Measurements from ENCODE around the gene NOP9. TPM values are rescaled to one million over a fixed set of nuclear protein-coding genes. Genes with fewer than 3 reads are reported as not detected.

NOP9 gene
- polyA plus RNA-seq, 1 experiment = 12.0 TPM

- Histone ChIP-seq H3K27me3 (ENCODE audit: control insufficient read depth, insufficient read depth, low read length) (peaks cover 8% of the 10 kb centered on the region), H3K9me3 (ENCODE audit: control insufficient read depth, insufficient read depth, low read length) (peaks cover 3% of the 10 kb centered on the region; the same call in 1 of the 2 replicates), H3K4me3 (ENCODE audit: low read depth, low read length) (no peak overlapping the region), H3K27ac (ENCODE audit: low read depth, low read length) (no peak overlapping the region)
- TF ChIP-seq CTCF (IDR thresholded peaks at IDR 0.05; ENCODE audit: low read depth, low read length) = no peak
- ChIA-PET CTCF (interaction anchor here (0.7 to 1.8 kb wide), 3 partner anchors 9 to 24 kb away, joined by 3 to 11 read pairs (median 5); no protein-coding TSS in a partner anchor), POLR2A (interaction anchor here (0.6 kb wide), 1 partner anchor 76 kb away, joined by 7 read pairs; no protein-coding TSS in a partner anchor)
- no peak for DNase-seq (ENCODE audit: low read depth, low spot score)
Observed at GRCh38 chr14:24356208-24356607, 56.6 kb downstream of the NOP9 start.

Small RNA genes lying within 50 kb of the gene (small RNA-seq; reads per million reads assigned to genes)
- gene RF00026 (ENCODE audit: insufficient read length, low read depth) = not detected

Other genes with a start within 250 kb of the NOP9 start
- 0.02 TPM in 1 of 2 replicates, not detected in the other for gene CARMIL3, start 247.8 kb upstream of the NOP9 start, polyA plus RNA-seq (2011; rRNA removed)
- gene CPNE6, start 228.3 kb upstream of the NOP9 start, polyA plus RNA-seq (2011; rRNA removed) = not detected in 2 replicates
- gene PCK2, start 205.5 kb upstream of the NOP9 start, polyA plus RNA-seq (2011; rRNA removed) = 47.0 and 59.9 TPM in 2 replicates
- gene DCAF11, start 185.1 kb upstream of the NOP9 start, polyA plus RNA-seq (2011; rRNA removed) = 29.7 and 32.5 TPM in 2 replicates
- gene NRL, start 184.9 kb upstream of the NOP9 start, polyA plus RNA-seq (2011; rRNA removed) = 0.41 and 0.46 TPM in 2 replicates
- 0.07 TPM in 1 of 2 replicates, not detected in the other for gene FITM1, start 169.2 kb upstream of the NOP9 start, polyA plus RNA-seq (2011; rRNA removed)
- 80.0 and 94.9 TPM in 2 replicates for gene PSME1, start 163.7 kb upstream of the NOP9 start, polyA plus RNA-seq (2011; rRNA removed)
- gene EMC9, start 158.3 kb upstream of the NOP9 start, polyA plus RNA-seq (2011; rRNA removed) = 4.4 and 6.3 TPM in 2 replicates
- gene PSME2, start 153.2 kb upstream of the NOP9 start, polyA plus RNA-seq (2011; rRNA removed) = 191 and 208 TPM in 2 replicates
- gene RNF31, start 152.4 kb upstream of the NOP9 start, polyA plus RNA-seq (2011; rRNA removed) = 7.4 and 14.4 TPM in 2 replicates
- 48.4 and 55.1 TPM in 2 replicates for gene IRF9, start 138.6 kb upstream of the NOP9 start, polyA plus RNA-seq (2011; rRNA removed)
- 1.5 and 2.5 TPM in 2 replicates for gene REC8, start 127.8 kb upstream of the NOP9 start, polyA plus RNA-seq (2011; rRNA removed)
- gene IPO4, start 111.0 kb upstream of the NOP9 start, polyA plus RNA-seq (2011; rRNA removed) = 15.2 and 20.9 TPM in 2 replicates
- 41.7 and 44.9 TPM in 2 replicates for gene TM9SF1, start 104.4 kb upstream of the NOP9 start, polyA plus RNA-seq (2011; rRNA removed)
- gene TSSK4, start 94.2 kb upstream of the NOP9 start, polyA plus RNA-seq (2011; rRNA removed) = not detected in 2 replicates
- 48.0 and 55.7 TPM in 2 replicates for gene CHMP4A, start 86.4 kb upstream of the NOP9 start, polyA plus RNA-seq (2011; rRNA removed)
- 14.9 and 16.1 TPM in 2 replicates for gene MDP1, start 83.8 kb upstream of the NOP9 start, polyA plus RNA-seq (2011; rRNA removed)
- 335 and 363 TPM in 2 replicates for gene NEDD8, start 67.5 kb upstream of the NOP9 start, polyA plus RNA-seq (2011; rRNA removed)
- gene GMPR2, start 66.9 kb upstream of the NOP9 start, polyA plus RNA-seq (2011; rRNA removed) = 89.2 and 95.6 TPM in 2 replicates
- 38.2 and 38.4 TPM in 2 replicates for gene TINF2, start 57.2 kb upstream of the NOP9 start, polyA plus RNA-seq (2011; rRNA removed)
- 0.97 and 1.4 TPM in 2 replicates for gene TGM1, start 36.7 kb upstream of the NOP9 start, polyA plus RNA-seq (2011; rRNA removed)
- gene RABGGTA, start 28.3 kb upstream of the NOP9 start, polyA plus RNA-seq (2011; rRNA removed) = 17.9 and 24.7 TPM in 2 replicates
- 33.8 and 36.6 TPM in 2 replicates for gene DHRS1, start 70 bp upstream of the NOP9 start, polyA plus RNA-seq (2011; rRNA removed)
- gene CIDEB, start 8.1 kb downstream of the NOP9 start, polyA plus RNA-seq (2011; rRNA removed) = 0.31 and 0.48 TPM in 2 replicates
- gene LTB4R2, start 10.3 kb downstream of the NOP9 start, polyA plus RNA-seq (2011; rRNA removed) = 0.91 and 0.93 TPM in 2 replicates
- gene LTB4R, start 11.7 kb downstream of the NOP9 start, polyA plus RNA-seq (2011; rRNA removed) = 0.98 and 1.2 TPM in 2 replicates
- 0.04 TPM in 1 of 2 replicates, not detected in the other for gene ADCY4, start 35.2 kb downstream of the NOP9 start, polyA plus RNA-seq (2011; rRNA removed)
- gene RIPK3, start 40.1 kb downstream of the NOP9 start, polyA plus RNA-seq (2011; rRNA removed) = 0.09 TPM in 1 of 2 replicates, not detected in the other
- gene NFATC4, start 68.3 kb downstream of the NOP9 start, polyA plus RNA-seq (2011; rRNA removed) = 35.7 and 42.0 TPM in 2 replicates
- gene NYNRIN, start 99.2 kb downstream of the NOP9 start, polyA plus RNA-seq (2011; rRNA removed) = 10.4 and 10.5 TPM in 2 replicates
- gene CBLN3, start 129.8 kb downstream of the NOP9 start, polyA plus RNA-seq (2011; rRNA removed) = 1.8 and 2.3 TPM in 2 replicates
- 16.8 and 17.6 TPM in 2 replicates for gene KHNYN, start 130.1 kb downstream of the NOP9 start, polyA plus RNA-seq (2011; rRNA removed)
- 22.9 and 24.9 TPM in 2 replicates for gene SDR39U1, start 142.9 kb downstream of the NOP9 start, polyA plus RNA-seq (2011; rRNA removed)
- not detected in 2 replicates for gene CMA1, start 208.4 kb downstream of the NOP9 start, polyA plus RNA-seq (2011; rRNA removed)

Data from AG04450 (cell line).